GM12878 (cell line): ENCODE results near the gene NGDN.

Experiments used
- CTCF ChIP-seq, 3 experiments: IDR thresholded peaks in 2 of 3; conservative IDR thresholded peaks in 1 of 3; 2 replicates each; pipeline ENCODE4 v1.5.1; 2011; ENCODE audit warnings: low read depth in 3 of 3, low read length in 3 of 3, mild to moderate bottlenecking in 3 of 3, control low read depth in 2 of 3, moderate library complexity in 2 of 3, inconsistent platforms in 1 of 3, mixed read lengths in 1 of 3; ENCODE audit not compliant: control insufficient read depth in 2 of 3, insufficient read depth in 1 of 3; ENCODE audit errors: extremely low read depth in 1 of 3
- EZH2 ChIP-seq: IDR thresholded peaks from 2 replicates; pipeline ENCODE4 v1.6.1; 2012; ENCODE audit warnings: low read depth, mild to moderate bottlenecking, control low read depth, inconsistent platforms, low read length, borderline replicate concordance; ENCODE audit not compliant: control insufficient read depth
- JUND ChIP-seq: IDR thresholded peaks from 2 replicates; pipeline ENCODE4 v1.6.1; 2012; ENCODE audit warnings: low read depth, mild to moderate bottlenecking, low read length, improper control_type of control experiment, moderate library complexity
- POLR2A ChIP-seq: IDR thresholded peaks from 2 replicates; pipeline ENCODE4 v1.6.1; 2011; ENCODE audit warnings: low read depth, mild to moderate bottlenecking, low read length
- SREBF1 ChIP-seq: IDR thresholded peaks from 2 replicates; pipeline ENCODE4 v1.6.1; 2012; ENCODE audit warnings: mild to moderate bottlenecking, low read length
- USF1 ChIP-seq: IDR thresholded peaks from 2 replicates; pipeline ENCODE4 v1.6.1; 2011; ENCODE audit warnings: borderline replicate concordance, low read depth, mild to moderate bottlenecking, moderate library complexity, mixed read lengths, low read length; ENCODE audit not compliant: insufficient read depth; ENCODE audit errors: extremely low read length

- TF ChIP-seq SREBF1, result no peak
- TF ChIP-seq CTCF (IDR thresholded peaks at IDR 0.05 in 2 of 3, conservative IDR thresholded peaks at IDR 0.05 in 1 of 3; ENCODE audit: control insufficient read depth in 2 of 3, extremely low read depth in 1 of 3, insufficient read depth in 1 of 3, low read depth in 3 of 3, low read length in 3 of 3), result no peak
- no peak for TF ChIP-seq POLR2A
- no peak for TF ChIP-seq EZH2
- TF ChIP-seq JUND, result no peak
- no peak for TF ChIP-seq USF1
These were observed 21.8 kb upstream of the NGDN start for GRCh38 chr14:23447361-23448350.
